SU-DHL-6 (cell line): ENCODE data around the gene NUP210.

Experiments
- H2AFZ ChIP-seq: fragments of 200-600 bp; sonication (generic); 2 replicates; pipeline ENCODE4 v1.6.1; 2014; ENCODE audit warnings: low read depth, mild to moderate bottlenecking, moderate library complexity, mixed read lengths, antibody characterized with exemption, low read length; ENCODE audit not compliant: severe bottlenecking
- H3F3A ChIP-seq: fragments of 200-600 bp; shearing (Covaris generic); 2 replicates; pipeline ENCODE4 v1.6.0; 2016; ENCODE audit warnings: antibody characterized with exemption, mild to moderate bottlenecking; ENCODE audit not compliant: insufficient read depth
- H3K27ac ChIP-seq: fragments of 200-600 bp; sonication (generic); 2 replicates; pipeline ENCODE4 v1.5.1; 2016; ENCODE audit warnings: low read depth, mild to moderate bottlenecking, low read length, moderate library complexity, mixed read lengths
- H3K27me3 ChIP-seq: fragments of 200-600 bp; sonication (generic), shearing (Covaris generic); 2 replicates; pipeline ENCODE4 v1.6.0; 2014; ENCODE audit warnings: mild to moderate bottlenecking, low read length
- H3K36me3 ChIP-seq: fragments of 200-600 bp; sonication (generic); 2 replicates; pipeline ENCODE4 v1.6.1; 2014; ENCODE audit warnings: mild to moderate bottlenecking, low read length, mixed read lengths
- H3K4me2 ChIP-seq: fragments of 300-600, 200-600 bp; shearing (Covaris generic), sonication (generic); 2 replicates; pipeline ENCODE4 v1.6.0; 2014; ENCODE audit warnings: low read length, low read depth, mild to moderate bottlenecking; ENCODE audit not compliant: poor library complexity, severe bottlenecking
- H3K4me3 ChIP-seq: fragments of 200-600 bp; sonication (generic); 2 replicates; pipeline ENCODE4 v1.5.1; 2014; ENCODE audit warnings: antibody characterized with exemption, low read length, mild to moderate bottlenecking, mixed read lengths; ENCODE audit not compliant: insufficient read depth, poor library complexity, severe bottlenecking
- H3K79me2 ChIP-seq: fragments of 200-600 bp; sonication (generic); 2 replicates; pipeline ENCODE4 v1.6.1; 2014; ENCODE audit warnings: mild to moderate bottlenecking, low read length, moderate library complexity; ENCODE audit not compliant: insufficient read depth
- H3K9ac ChIP-seq: fragments of 200-600 bp; sonication (generic); 2 replicates; pipeline ENCODE4 v1.7.0; 2014; ENCODE audit warnings: mild to moderate bottlenecking, low read length
- H3K9me2 ChIP-seq: fragments of 200-600 bp; sonication (generic); replicated peaks from 2 replicates; pipeline ENCODE4 v1.6.1; 2014; ENCODE audit warnings: low read length; ENCODE audit not compliant: insufficient read depth
- H3K9me3 ChIP-seq: fragments of 200-600 bp; sonication (generic); 2 replicates; pipeline ENCODE4 v1.6.1; 2014; ENCODE audit warnings: low read length, mixed read lengths; ENCODE audit not compliant: insufficient read depth
- H4K20me1 ChIP-seq: fragments of 200-600 bp; sonication (generic); 2 replicates; pipeline ENCODE4 v1.6.1; 2014; ENCODE audit warnings: low read depth, mild to moderate bottlenecking, antibody characterized with exemption, low read length, moderate library complexity, mixed read lengths
- EZH2phosphoT487 ChIP-seq: fragments of 200-600 bp; sonication (generic), shearing (Covaris generic); conservative IDR thresholded peaks from 2 replicates; pipeline ENCODE4 v1.6.1; 2018; ENCODE audit warnings: mild to moderate bottlenecking, antibody characterized with exemption, low read length, moderate library complexity, mixed read lengths
- TF ChIP-seq, protein P1 (sequence below): fragments of 200-600 bp; sonication (generic); IDR thresholded peaks from one replicate; pipeline ENCODE4 v1.5.1; 2017; ENCODE audit warnings: antibody characterized with exemption, mild to moderate bottlenecking, low read length, moderate library complexity; ENCODE audit not compliant: insufficient read depth, poor library complexity, severe bottlenecking

The NUP210 gene

DNA sequence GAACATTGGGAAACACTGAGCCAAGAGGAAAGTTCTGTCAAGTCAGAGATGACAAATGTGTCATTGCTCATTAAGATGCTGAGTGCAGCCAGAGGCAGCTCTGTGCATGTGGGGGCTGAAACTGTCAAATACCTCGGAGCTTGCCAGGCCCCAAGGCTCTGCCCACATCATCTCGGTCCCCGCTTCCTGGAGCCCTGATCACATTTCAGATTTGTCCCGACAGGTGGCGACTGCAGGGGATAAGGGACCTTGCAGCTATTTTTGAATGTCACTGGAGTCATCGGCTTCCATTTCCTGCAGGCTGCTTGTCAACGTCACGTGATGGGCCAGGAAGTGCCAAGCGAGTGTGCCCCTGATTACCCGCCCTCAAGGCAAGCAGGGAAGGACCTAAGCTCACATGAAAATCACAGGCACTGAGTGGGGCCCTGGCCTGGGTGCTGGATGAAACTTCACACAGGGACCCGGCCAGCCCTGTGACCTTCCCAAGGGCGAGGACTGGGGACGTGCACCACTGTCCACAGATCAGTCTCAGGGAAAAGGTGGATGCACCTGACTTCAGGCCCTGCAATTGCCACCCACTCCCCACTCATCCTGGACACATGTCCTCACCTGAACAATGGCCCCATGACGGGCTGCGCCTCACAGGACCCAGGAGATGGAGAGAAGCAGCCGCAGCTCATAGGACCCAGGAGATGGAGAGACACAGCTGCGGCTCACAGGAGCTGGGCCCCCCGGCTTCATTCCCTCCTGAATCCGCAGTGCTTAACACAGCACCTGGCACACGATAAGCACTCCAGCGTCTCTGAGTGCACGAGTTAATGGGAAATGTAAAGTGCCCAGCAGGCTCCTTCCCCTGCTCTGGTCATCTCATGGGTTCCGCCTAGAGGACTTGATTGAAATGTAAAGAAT is 73.4 kb downstream of the NUP210 start:
- TF ChIP-seq, protein P1, sequence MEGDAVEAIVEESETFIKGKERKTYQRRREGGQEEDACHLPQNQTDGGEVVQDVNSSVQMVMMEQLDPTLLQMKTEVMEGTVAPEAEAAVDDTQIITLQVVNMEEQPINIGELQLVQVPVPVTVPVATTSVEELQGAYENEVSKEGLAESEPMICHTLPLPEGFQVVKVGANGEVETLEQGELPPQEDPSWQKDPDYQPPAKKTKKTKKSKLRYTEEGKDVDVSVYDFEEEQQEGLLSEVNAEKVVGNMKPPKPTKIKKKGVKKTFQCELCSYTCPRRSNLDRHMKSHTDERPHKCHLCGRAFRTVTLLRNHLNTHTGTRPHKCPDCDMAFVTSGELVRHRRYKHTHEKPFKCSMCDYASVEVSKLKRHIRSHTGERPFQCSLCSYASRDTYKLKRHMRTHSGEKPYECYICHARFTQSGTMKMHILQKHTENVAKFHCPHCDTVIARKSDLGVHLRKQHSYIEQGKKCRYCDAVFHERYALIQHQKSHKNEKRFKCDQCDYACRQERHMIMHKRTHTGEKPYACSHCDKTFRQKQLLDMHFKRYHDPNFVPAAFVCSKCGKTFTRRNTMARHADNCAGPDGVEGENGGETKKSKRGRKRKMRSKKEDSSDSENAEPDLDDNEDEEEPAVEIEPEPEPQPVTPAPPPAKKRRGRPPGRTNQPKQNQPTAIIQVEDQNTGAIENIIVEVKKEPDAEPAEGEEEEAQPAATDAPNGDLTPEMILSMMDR, result no peak
- no peak for TF ChIP-seq EZH2phosphoT487
- Histone ChIP-seq H3K4me3 (no peak overlapping the region), H3K9ac (no peak overlapping the region), H3F3A (no peaks in the 10 kb centered on the region), H2AFZ (no peak overlapping the region), H3K79me2 (no peaks in the 10 kb centered on the region), H3K4me2 (no peak overlapping the region), H3K9me3 (no peaks in the 10 kb centered on the region), H3K27me3 (no peaks in the 10 kb centered on the region), H4K20me1 (no peaks in the 10 kb centered on the region), H3K9me2 (no peaks in the 10 kb centered on the region), H3K36me3 (peaks cover 20% of the 10 kb centered on the region; the same call in 1 of the 2 replicates), H3K27ac (no peak overlapping the region)

DNA sequence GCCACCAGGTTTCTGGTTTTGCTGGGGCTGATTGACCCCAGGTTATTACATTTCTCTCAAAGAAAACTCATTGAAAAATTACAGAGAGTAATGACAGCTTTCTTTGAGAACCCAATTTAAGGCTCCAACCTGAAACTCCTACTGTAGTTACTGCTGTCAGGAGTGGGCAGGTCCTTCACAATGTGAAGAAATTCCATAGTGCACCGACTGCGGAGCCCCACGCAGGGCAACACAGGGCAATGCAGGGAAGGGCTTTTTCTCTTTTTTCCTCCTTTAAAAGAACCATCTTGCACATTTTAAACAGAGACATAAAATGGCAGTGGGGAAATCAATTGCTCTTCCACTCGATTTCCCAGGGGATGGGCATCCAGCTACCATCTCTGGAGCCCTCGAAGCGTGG is 74.3 kb downstream of the NUP210 start:
- no peak overlapping the region for H3K27ac ChIP-seq
- H3K79me2 ChIP-seq, result no peaks in the 10 kb centered on the region
- H4K20me1 ChIP-seq, result no peaks in the 10 kb centered on the region
- no peak overlapping the region for H2AFZ ChIP-seq
- H3K9ac ChIP-seq, result no peak overlapping the region
- H3K9me3 ChIP-seq, result no peaks in the 10 kb centered on the region
- H3K4me2 ChIP-seq, result no peak overlapping the region
- H3K4me3 ChIP-seq, result no peak overlapping the region
- peaks cover 11% of the 10 kb centered on the region; the same call in 1 of the 2 replicates for H3K36me3 ChIP-seq
- no peaks in the 10 kb centered on the region for H3F3A ChIP-seq
- TF ChIP-seq EZH2phosphoT487, result no peak
- TF ChIP-seq, protein P1, result no peak
- no peaks in the 10 kb centered on the region for H3K9me2 ChIP-seq
- H3K27me3 ChIP-seq, result no peaks in the 10 kb centered on the region

DNA sequence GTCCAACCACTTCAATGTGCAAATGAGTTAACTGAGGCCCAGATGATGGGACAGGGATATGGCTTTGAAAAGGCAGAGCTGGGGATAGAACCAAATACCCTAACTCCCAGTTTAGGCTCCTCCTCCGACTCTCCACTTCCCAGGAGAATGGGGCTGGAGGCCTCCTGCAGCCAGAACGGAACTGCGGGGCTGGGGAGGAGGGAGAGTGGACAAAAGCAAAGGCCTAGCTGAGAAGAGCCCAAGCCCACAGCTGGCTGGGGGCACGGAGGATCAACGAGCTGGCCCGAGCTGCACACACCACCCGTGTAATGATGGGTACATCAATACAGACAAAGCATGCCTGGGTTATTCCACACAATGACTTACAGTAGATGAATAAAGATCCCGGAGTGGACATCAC is 74.8 kb downstream of the NUP210 start:
- Histone ChIP-seq H4K20me1 (no peaks in the 10 kb centered on the region), H3F3A (no peaks in the 10 kb centered on the region), H3K9me2 (no peaks in the 10 kb centered on the region), H3K9me3 (no peaks in the 10 kb centered on the region), H3K9ac (no peak overlapping the region), H3K4me2 (no peak overlapping the region), H3K27me3 (no peaks in the 10 kb centered on the region), H3K4me3 (no peak overlapping the region), H2AFZ (no peak overlapping the region), H3K36me3 (peaks cover 10% of the 10 kb centered on the region; the same call in 1 of the 2 replicates), H3K27ac (no peak overlapping the region), H3K79me2 (no peaks in the 10 kb centered on the region)
- TF ChIP-seq, protein P1, result no peak
- TF ChIP-seq EZH2phosphoT487, result no peak
